Kidney (tissue), 14 donors: Measurements from ENCODE around the gene AK5. TPM values are rescaled to one million over a fixed set of nuclear protein-coding genes. Genes with fewer than 3 reads are reported as not detected.

Source experiments
- DNase-seq, 5 donors: peaks; one replicate each; pipeline ENCODE4 v3.0.0-alpha.2; 2013 to 2020
- FAIRE-seq: peaks from 2 replicates; lab custom pipeline; 2012; peaks lifted over from hg19 to GRCh38; lab: Jason Lieb, UNC
- H3K27ac ChIP-seq, 2 donors: one replicate each; pipeline ENCODE4 v1.7.0; 2013; ENCODE audit warnings: low read depth in 2 of 2, low read length in 2 of 2, inconsistent platforms in 1 of 2
- H3K27me3 ChIP-seq: one replicate; pipeline ENCODE4 v1.7.1; 2013; ENCODE audit warnings: low read length, inconsistent platforms; ENCODE audit not compliant: control insufficient read depth, insufficient read depth
- H3K36me3 ChIP-seq, 3 donors: one replicate each; pipeline versions ENCODE4 v1.7.0 to v1.7.1; 2013; ENCODE audit warnings: low read length in 3 of 3, control low read depth in 1 of 3, inconsistent platforms in 1 of 3; ENCODE audit not compliant: insufficient read depth in 3 of 3, control insufficient read depth in 2 of 3
- H3K4me1 ChIP-seq, 3 donors: one replicate each; pipeline versions ENCODE4 v1.7.0 to v1.7.1; 2013; ENCODE audit warnings: low read length in 3 of 3, inconsistent platforms in 1 of 3, low read depth in 1 of 3; ENCODE audit not compliant: control insufficient read depth in 2 of 3, insufficient read depth in 2 of 3
- H3K4me3 ChIP-seq, 3 donors: one replicate each; pipeline versions ENCODE4 v1.7.0 to v1.8.1; 2013; ENCODE audit warnings: low read length in 3 of 3, control low read depth in 1 of 3, inconsistent platforms in 1 of 3
- H3K9ac ChIP-seq, 3 donors: one replicate each; pipeline versions ENCODE4 v1.7.0 to v1.7.1; 2013; ENCODE audit warnings: low read length in 3 of 3, control low read depth in 1 of 3, inconsistent platforms in 1 of 3
- H3K9me3 ChIP-seq, 3 donors: one replicate each; pipeline versions ENCODE4 v1.7.0 to v1.7.1; 2013; ENCODE audit warnings: low read length in 3 of 3, control low read depth in 1 of 3, inconsistent platforms in 1 of 3; ENCODE audit not compliant: control insufficient read depth in 2 of 3, insufficient read depth in 1 of 3
- CTCF ChIP-seq: IDR thresholded peaks from 3 replicates; pipeline ENCODE4 v1.5.1; 2012; ENCODE audit warnings: mild to moderate bottlenecking, moderate library complexity, borderline replicate concordance; ENCODE audit not compliant: insufficient read depth; ENCODE audit errors: extremely low read depth
- intact Hi-C: fragments of 100-400 bp; cut with DNase I; formaldehyde crosslinking; loops from one replicate; pipeline ENCODE4 v1.11.1; 2022
- polyA plus RNA-seq: library from polyadenylated mRNA; stranded (reverse); fragments of 350-450 nt; fragmentation: Illumina TruSeq; extraction: RNeasy Lipid Tissue Mini Kit (QIAGEN cat#74804); gene quantifications from one replicate; pipeline ENCODE4 v1.2.3, GENCODE V29; 2014; ENCODE audit warnings: low read depth, low replicate concordance; ENCODE audit not compliant: insufficient read depth
- total RNA-seq: library from RNA; stranded (reverse); fragmentation: NEBNext Ultra II Directional; extraction: Animal tissue kit (Norgen Biotek cat#: 25700); gene quantifications from one replicate; pipeline ENCODE4 v1.2.1, GENCODE V29; 2021
- donor health status: control.
- donor health status: control.
- donor health status: control.
- donor health status: control.
- donor health status: control.
- donor health status: DM: yes; HTN: yes; CAD: no.
- donor health status: Normal renal cell carcinoma (clear cell type).

The AK5 gene
- total and polyA plus RNA-seq, 2 donors from 2014 or later = 1.7 to 2.5 TPM

DNA sequence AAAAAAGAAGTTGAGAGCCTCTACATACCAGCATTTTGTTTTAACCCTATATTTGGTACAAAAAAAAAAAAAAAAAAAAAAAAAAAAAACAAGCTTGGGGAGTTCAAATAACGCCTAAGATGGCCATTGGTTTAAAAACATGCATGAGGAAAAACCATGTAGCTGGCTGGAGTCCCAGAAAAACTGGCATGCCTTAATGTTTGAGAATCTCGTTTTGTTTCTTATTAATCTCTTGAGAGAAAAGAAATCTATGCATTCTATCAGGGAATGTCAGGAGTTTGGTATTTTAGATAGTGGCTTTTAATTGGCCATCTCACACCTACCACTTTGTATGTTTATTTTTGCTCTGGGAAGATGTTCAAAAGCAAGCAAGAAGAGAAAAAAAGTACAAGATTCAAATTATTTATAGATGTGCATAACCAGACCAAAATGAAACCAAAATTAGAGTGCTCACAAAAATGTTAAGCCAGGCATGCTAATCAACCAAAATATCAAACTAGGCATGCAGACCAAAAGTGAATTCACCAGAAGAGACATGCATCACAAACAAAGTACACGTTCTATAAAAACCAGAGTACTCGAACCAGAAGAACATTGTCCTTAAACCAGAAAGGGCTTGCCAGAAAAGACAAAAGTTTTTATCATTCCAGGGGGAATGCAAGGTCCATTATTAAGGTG is 156.6 kb downstream of the AK5 start:
- H3K27me3 ChIP-seq = no peaks in the 10 kb centered on the region
- no peak for TF ChIP-seq CTCF
- FAIRE-seq (no peak), DNase-seq (peak in 2 of 5 donors; percentile 14 to 44)
- no peak overlapping the region for H3K9ac ChIP-seq
- intact Hi-C loops = no loop called here
- H3K9me3 ChIP-seq = peaks cover 0 to 5% (median 0%) of the 10 kb centered on the region in 3 donors
- no peaks in the 10 kb centered on the region for H3K36me3 ChIP-seq
- peak overlapping the region in 2 of 3 donors; percentile 35 to 43 for H3K4me3 ChIP-seq
- no peak overlapping the region for H3K27ac ChIP-seq
- no peaks in the 10 kb centered on the region for H3K4me1 ChIP-seq

DNA sequence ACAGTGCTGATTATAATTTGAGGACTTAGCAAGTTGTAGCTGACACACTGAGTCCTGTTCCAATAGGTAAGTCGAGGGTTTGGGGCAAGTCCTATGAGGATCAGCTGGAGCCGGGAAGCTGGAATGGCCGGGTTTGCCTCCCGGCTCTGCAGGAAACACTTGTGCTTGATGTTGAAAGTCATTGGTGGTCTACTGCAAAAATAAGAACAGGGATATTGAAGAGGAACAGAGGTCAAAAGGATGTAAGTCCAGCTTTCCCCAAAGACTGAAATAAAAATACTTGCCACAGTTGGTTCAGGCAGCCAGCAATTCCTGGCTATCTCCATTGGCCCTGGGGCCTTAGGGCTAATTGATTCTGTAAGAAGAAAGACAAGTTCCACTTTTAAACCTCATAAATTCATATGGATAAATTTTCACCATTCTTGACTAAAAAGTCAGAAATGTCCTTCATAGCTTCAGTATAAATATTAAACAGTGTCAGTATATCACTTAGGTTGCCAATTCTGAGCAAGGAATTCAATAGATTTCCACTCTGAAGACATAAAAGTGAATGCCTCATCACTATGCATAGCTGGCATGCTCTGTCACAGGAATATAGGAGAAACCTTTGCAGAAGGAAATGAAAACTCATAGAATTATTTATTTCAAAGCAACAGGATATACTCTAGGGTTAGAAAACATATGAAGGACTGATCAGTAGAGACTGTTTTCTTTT is 165.2 kb downstream of the AK5 start:
- DNase-seq (no peak), FAIRE-seq (no peak)
- Histone ChIP-seq H3K4me3 (no peak overlapping the region), H3K36me3 (no peaks in the 10 kb centered on the region), H3K9me3 (no peaks in the 10 kb centered on the region), H3K27me3 (no peaks in the 10 kb centered on the region), H3K4me1 (no peaks in the 10 kb centered on the region), H3K9ac (no peak overlapping the region), H3K27ac (no peak overlapping the region)
- intact Hi-C loops = no loop called here
- no peak for TF ChIP-seq CTCF

GRCh38 chr1:77447669-77448068 is 165.8 kb downstream of the AK5 start:
- no peaks in the 10 kb centered on the region for H3K4me1 ChIP-seq
- no peak overlapping the region for H3K4me3 ChIP-seq
- no peak overlapping the region for H3K9ac ChIP-seq
- TF ChIP-seq CTCF = no peak
- intact Hi-C loops = no loop called here
- DNase-seq = no peak
- no peaks in the 10 kb centered on the region for H3K27me3 ChIP-seq
- H3K9me3 ChIP-seq = no peaks in the 10 kb centered on the region
- H3K36me3 ChIP-seq = no peaks in the 10 kb centered on the region
- no peak overlapping the region for H3K27ac ChIP-seq
- FAIRE-seq = no peak
